Gastroesophageal sphincter (tissue), 4 donors: ENCODE measurements around the gene SNCAIP. TPM values are rescaled to one million over a fixed set of nuclear protein-coding genes. Genes with fewer than 3 reads are reported as not detected.
"Not testable (repeated sequence)": the region's sequence is repeated elsewhere in the genome, so short reads cannot be mapped to it uniquely, and the experiment has no call there.

ENCODE experiments used
- ATAC-seq: fragments of 150-250 bp; one replicate; pipeline ENCODE4 v1.9.1; 2016; ENCODE audit warnings: mild to moderate bottlenecking, moderate library complexity
- H3K27ac ChIP-seq, 4 donors: fragments of 200-600 bp; sonication (generic) in 3 of 4; 1 replicate in 3 of 4; 2 replicates in 1 of 4; pipeline ENCODE4 v1.5.1; 2016 to 2019
- H3K27me3 ChIP-seq: fragments of 200-600 bp; sonication (generic); one replicate; pipeline ENCODE4 v1.5.1; 2019
- H3K36me3 ChIP-seq, 2 donors: fragments of 200-600 bp; sonication (generic); one replicate each; pipeline ENCODE4 v1.5.1; 2019; ENCODE audit warnings: control low read depth in 1 of 2
- H3K4me1 ChIP-seq, 3 donors: fragments of 200-600 bp; sonication (generic); 1 replicate in 2 of 3; 2 replicates in 1 of 3; pipeline ENCODE4 v1.5.1; 2016 to 2019; ENCODE audit warnings: control low read depth in 2 of 3
- H3K4me3 ChIP-seq, 2 donors: fragments of 200-600 bp; sonication (generic); one replicate each; pipeline ENCODE4 v1.5.1; 2019; ENCODE audit warnings: mild to moderate bottlenecking in 1 of 2, moderate library complexity in 1 of 2
- H3K9me3 ChIP-seq, 3 donors: fragments of 200-600 bp; sonication (generic); one replicate each; pipeline ENCODE4 v1.5.1; 2017 to 2019; ENCODE audit warnings: control low read depth in 2 of 3
- EP300 ChIP-seq: sonication (generic); formaldehyde crosslinking; IDR thresholded peaks from one replicate; pipeline ENCODE4 v1.6.1; 2017; ENCODE audit warnings: antibody characterized with exemption, mild to moderate bottlenecking
- POLR2A ChIP-seq, 2 donors: fragments of 450-650 bp; IDR thresholded peaks; one replicate each; pipeline ENCODE4 v1.6.1; 2017; ENCODE audit warnings: antibody characterized with exemption in 2 of 2, mild to moderate bottlenecking in 2 of 2, moderate library complexity in 1 of 2
- POLR2AphosphoS5 ChIP-seq: sonication (generic); formaldehyde crosslinking; IDR thresholded peaks from one replicate; pipeline ENCODE4 v1.6.1; 2017; ENCODE audit warnings: antibody characterized with exemption
- WGBS, 2 donors: methylation state at CpG; one replicate each; pipeline ENCODE4 v1.1.5; 2018; ENCODE audit warnings: low coverage in 1 of 2; 5-methylcytosine and 5-hydroxymethylcytosine counted together
- total RNA-seq, 4 donors: library from RNA; depleted of rRNA; stranded (reverse); fragments of >200 nt; gene quantifications; one replicate each; pipeline ENCODE4 v1.1.0, GENCODE V29; 2016
- TF ChIP-seq, protein P1 (sequence below), 4 experiments: fragments of 200-600 bp in 2 of 4; fragments of 450-650 bp in 2 of 4; sonication (generic) in 1 of 4; IDR thresholded peaks; one replicate each; pipeline ENCODE4 v1.5.1; 2017 to 2019; ENCODE audit warnings: antibody characterized with exemption in 4 of 4, mild to moderate bottlenecking in 2 of 4, moderate library complexity in 2 of 4

Gene SNCAIP
- total RNA-seq, 4 donors from 2014 or later = 1.1 to 2.9 (median 1.9) TPM

DNA sequence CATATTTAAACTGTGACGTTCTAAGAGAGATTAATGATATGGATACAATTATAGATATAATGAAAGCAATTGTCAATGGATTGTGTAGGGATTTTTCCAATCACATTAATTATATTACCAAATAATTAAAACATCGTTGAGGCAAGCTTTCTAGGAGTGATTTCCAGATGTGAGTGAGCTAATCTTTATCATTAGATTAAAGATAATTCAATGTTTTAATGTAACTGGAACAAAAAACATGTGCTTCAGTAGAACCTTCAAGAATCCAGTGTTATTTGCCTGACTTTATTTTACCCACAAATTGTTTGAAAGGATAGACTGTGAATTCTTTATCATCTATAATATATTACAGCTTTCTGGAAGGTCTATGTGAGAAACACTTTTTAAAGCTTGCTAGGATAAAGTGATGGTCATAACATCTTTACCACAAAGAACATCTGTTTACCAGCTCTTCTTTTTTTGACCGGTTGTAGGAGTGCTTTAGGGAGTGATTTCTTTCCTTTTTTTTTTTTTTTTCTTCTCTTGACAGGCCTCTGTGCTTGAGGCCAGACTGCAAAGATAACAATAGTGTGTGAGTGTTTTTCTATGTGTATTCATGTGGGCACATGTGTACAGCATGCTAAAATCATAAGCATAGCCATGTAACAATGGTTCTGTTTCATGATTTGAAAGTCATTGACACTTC, 35.0 kb downstream of the SNCAIP start:
- H3K4me1 ChIP-seq = no peaks in the 10 kb centered on the region
- no peaks in the 10 kb centered on the region for H3K36me3 ChIP-seq
- H3K4me3 ChIP-seq = no peak overlapping the region
- no peaks in the 10 kb centered on the region for H3K9me3 ChIP-seq
- no peak overlapping the region for H3K27ac ChIP-seq
- TF ChIP-seq POLR2A (IDR thresholded peaks at IDR 0.05) = no peak
- no peak for TF ChIP-seq POLR2AphosphoS5
- TF ChIP-seq EP300 = no peak
- TF ChIP-seq, protein P1, sequence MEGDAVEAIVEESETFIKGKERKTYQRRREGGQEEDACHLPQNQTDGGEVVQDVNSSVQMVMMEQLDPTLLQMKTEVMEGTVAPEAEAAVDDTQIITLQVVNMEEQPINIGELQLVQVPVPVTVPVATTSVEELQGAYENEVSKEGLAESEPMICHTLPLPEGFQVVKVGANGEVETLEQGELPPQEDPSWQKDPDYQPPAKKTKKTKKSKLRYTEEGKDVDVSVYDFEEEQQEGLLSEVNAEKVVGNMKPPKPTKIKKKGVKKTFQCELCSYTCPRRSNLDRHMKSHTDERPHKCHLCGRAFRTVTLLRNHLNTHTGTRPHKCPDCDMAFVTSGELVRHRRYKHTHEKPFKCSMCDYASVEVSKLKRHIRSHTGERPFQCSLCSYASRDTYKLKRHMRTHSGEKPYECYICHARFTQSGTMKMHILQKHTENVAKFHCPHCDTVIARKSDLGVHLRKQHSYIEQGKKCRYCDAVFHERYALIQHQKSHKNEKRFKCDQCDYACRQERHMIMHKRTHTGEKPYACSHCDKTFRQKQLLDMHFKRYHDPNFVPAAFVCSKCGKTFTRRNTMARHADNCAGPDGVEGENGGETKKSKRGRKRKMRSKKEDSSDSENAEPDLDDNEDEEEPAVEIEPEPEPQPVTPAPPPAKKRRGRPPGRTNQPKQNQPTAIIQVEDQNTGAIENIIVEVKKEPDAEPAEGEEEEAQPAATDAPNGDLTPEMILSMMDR (IDR thresholded peaks at IDR 0.05) = no peak
- ATAC-seq = no peak
- H3K27me3 ChIP-seq = no peaks in the 10 kb centered on the region
- 65 to 72% methylated on average over 3 of the region's 3 CpGs for WGBS, 2 donors

DNA sequence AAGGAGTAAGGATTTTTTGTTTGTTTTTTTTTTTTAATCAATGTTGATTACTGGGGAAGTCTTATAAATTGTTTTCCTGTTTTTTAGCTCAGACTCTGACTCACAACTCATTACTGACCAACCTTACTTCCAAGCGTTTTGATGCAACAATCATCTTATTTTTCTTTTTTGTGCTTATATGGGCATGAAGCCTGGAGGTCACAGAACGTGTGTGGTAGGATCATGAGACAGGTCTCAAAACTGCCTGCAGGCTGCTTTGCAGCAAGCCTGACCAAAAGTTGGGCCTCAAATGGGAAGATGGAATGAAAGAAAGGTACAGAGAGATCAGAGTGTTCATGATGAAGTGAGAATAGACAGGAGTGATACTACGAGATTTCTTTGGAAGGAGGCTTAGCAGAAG, 38.5 kb downstream of the SNCAIP start:
- no peak overlapping the region for H3K4me3 ChIP-seq
- H3K4me1 ChIP-seq = no peaks in the 10 kb centered on the region
- 63 to 66% methylated on average over 2 to 3 of the region's 3 CpGs for WGBS, 2 donors
- H3K9me3 ChIP-seq = no peaks in the 10 kb centered on the region
- no peak for ATAC-seq
- H3K27ac ChIP-seq = no peak overlapping the region
- TF ChIP-seq EP300 (no peak), POLR2A (IDR thresholded peaks at IDR 0.05) (no peak), POLR2AphosphoS5 (no peak)
- TF ChIP-seq, protein P1 (IDR thresholded peaks at IDR 0.05) = no peak
- H3K36me3 ChIP-seq = no peaks in the 10 kb centered on the region
- H3K27me3 ChIP-seq = no peaks in the 10 kb centered on the region

DNA sequence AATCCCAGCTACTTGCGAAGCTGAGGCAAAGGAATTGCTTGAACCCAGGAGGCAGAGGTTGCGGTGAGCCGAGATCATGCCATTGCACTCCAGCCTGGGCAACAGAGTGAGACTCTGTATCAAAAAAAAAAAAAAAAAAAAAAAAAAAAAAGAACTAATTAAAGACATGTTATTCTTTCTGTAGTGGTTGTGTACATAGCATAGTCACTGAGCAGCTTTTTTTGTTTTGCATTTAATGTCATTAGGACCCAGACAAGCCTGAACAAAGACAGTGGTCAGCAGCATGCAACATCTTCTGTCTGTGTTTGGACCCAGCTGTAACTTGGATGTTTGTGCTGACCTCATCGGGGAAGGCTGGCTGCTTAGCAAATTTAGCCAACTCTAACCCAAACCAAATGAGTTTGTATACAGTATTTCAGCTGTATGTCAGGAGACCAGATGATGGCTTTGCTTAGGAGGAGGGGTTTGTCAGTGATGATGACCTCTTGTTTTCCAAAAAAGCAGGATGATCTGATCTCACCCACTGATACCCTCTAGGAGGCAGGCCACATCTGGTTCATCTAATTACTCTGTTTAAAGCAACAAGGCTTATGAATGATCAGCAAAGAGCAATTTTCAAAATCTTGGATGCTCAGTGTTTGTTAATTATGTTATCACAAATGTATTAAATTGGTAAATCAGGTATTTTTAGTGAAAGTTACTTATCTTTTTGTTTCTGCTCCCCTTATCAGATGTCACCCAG, 39.5 kb downstream of the SNCAIP start:
- H3K27ac ChIP-seq = no peak overlapping the region
- ATAC-seq = no peak
- TF ChIP-seq EP300 = no peak
- no peak for TF ChIP-seq POLR2AphosphoS5
- TF ChIP-seq POLR2A (IDR thresholded peaks at IDR 0.05) = no peak
- TF ChIP-seq, protein P1 (IDR thresholded peaks at IDR 0.05) = no peak

DNA sequence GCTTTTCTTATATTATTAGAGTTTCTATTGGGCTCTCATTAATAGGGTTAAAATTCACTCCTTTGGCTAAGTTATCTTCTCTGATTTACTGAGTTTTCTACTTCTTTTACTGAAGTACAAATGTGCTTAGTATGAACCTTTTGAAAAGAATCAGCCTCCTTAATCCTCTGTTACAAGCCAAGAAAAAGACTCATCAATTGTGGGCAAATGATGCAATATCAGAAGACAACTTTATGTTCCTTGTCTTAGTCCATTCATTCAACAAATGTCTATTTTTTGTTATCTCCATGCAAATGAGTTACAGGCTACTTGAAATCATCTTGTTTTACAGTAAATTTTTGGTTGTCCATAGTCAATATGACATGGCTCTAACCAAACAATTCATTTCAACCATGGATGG, 40.3 kb downstream of the SNCAIP start:
- Histone ChIP-seq H3K4me1 (no peaks in the 10 kb centered on the region), H3K4me3 (no peak overlapping the region), H3K27me3 (no peaks in the 10 kb centered on the region), H3K27ac (no peak overlapping the region), H3K9me3 (no peaks in the 10 kb centered on the region), H3K36me3 (no peaks in the 10 kb centered on the region)
- TF ChIP-seq, protein P1 (IDR thresholded peaks at IDR 0.05) = no peak
- no peak for TF ChIP-seq EP300
- no peak for TF ChIP-seq POLR2A (IDR thresholded peaks at IDR 0.05)
- TF ChIP-seq POLR2AphosphoS5 = no peak
- no peak for ATAC-seq

More for the DNA sequence above, 39.5 kb downstream of the SNCAIP start:
- Histone ChIP-seq H3K9me3 (no peaks in the 10 kb centered on the region), H3K36me3 (no peaks in the 10 kb centered on the region), H3K27me3 (no peaks in the 10 kb centered on the region), H3K4me3 (no peak overlapping the region), H3K4me1 (no peaks in the 10 kb centered on the region)
- 67 to 100% methylated on average over 1 to 3 of the region's 4 CpGs for WGBS, 2 donors

DNA sequence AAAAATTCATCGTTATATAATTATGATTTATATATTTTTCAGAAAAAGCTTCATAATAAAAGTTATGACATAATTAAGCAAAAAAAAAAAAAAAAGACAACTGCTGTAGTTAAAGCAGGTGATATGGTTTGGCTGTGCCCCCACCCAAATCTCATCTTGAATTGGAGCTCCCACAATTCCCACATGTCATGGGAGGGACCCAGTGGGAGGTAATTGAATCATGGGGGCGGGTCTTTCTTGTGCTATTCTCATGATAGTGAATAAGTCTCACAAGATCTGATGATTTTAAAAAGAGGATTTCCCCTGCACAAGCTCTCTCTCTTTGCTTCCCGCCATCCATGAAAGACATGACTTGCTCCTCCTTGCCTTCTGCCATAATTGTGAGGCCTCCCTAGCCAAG, 41.3 kb downstream of the SNCAIP start:
- H3K27ac ChIP-seq, H3K9me3 ChIP-seq, H3K4me1 ChIP-seq, H3K36me3 ChIP-seq, ATAC-seq, H3K4me3 ChIP-seq, H3K27me3 ChIP-seq: not testable (repeated sequence)
- WGBS, 2 donors = 95 to 100% methylated on average over 1 to 3 of the region's 3 CpGs
